PC-3 (cell line): Measurements from ENCODE around the gene DOCK1. TPM values are rescaled to one million over a fixed set of nuclear protein-coding genes. Genes with fewer than 3 reads are reported as not detected.

ENCODE experiments used
- ATAC-seq: fragments of 200-7000 bp; cut with Tn5 transposase; 2 replicates; pipeline ENCODE4 v1.9.1; 2020; ENCODE audit warnings: mild to moderate bottlenecking, moderate library complexity
- BruUV-seq: library from RNA; stranded (reverse); fragments of 400-500 nt; replicated peaks from 2 replicates; lab custom pipeline; 2021; lab: Mats Ljungman, UMichigan
- CTCF ChIA-PET: fragments of 300-600 bp; sonication (Branson Sonifier 250); formaldehyde crosslinking; loops from one replicate; lab custom pipeline; 2022; ENCODE audit warnings: antibody characterized with exemption; lab: Charles Lee
- POLR2A ChIA-PET: fragments of 300-600 bp; sonication (Branson Sonifier 250); formaldehyde crosslinking; loops from one replicate; lab custom pipeline; 2022; ENCODE audit warnings: antibody characterized with exemption; ENCODE audit not compliant: unreplicated experiment; lab: Charles Lee
- DNase-seq: peaks from one replicate; pipeline ENCODE4 v3.0.0-alpha.2; 2015
- H2AFZ ChIP-seq: fragments of 300-600 bp; sonication (generic); 2 replicates; pipeline ENCODE4 v1.6.0; 2016; ENCODE audit warnings: antibody characterized with exemption, low read length
- H3F3A ChIP-seq: fragments of 300-600 bp; sonication (generic); one replicate; pipeline ENCODE4 v1.6.0; 2017; ENCODE audit warnings: antibody characterized with exemption, low read length, control low read depth, mild to moderate bottlenecking; ENCODE audit not compliant: unreplicated experiment
- H3K27ac ChIP-seq: fragments of 300-600 bp; sonication (generic); 2 replicates; pipeline ENCODE4 v1.5.1; 2016; ENCODE audit warnings: mild to moderate bottlenecking, low read length
- H3K27me3 ChIP-seq: fragments of 300-600 bp; sonication (generic); 2 replicates; pipeline ENCODE4 v1.6.1; 2016; ENCODE audit warnings: low read length, mixed read lengths
- H3K36me3 ChIP-seq: fragments of 300-600 bp; sonication (generic); 2 replicates; pipeline ENCODE4 v1.6.1; 2016; ENCODE audit warnings: low read depth, mixed run types, low read length, mixed read lengths
- H3K4me1 ChIP-seq: fragments of 300-600 bp; sonication (generic); 2 replicates; pipeline ENCODE4 v1.5.1; 2016; ENCODE audit warnings: low read length; ENCODE audit not compliant: insufficient read depth
- H3K4me2 ChIP-seq: fragments of 300-600 bp; sonication (generic); 2 replicates; pipeline ENCODE4 v1.6.0; 2016; ENCODE audit warnings: low read length
- H3K4me3 ChIP-seq: fragments of 300-600 bp; sonication (generic); 2 replicates; pipeline ENCODE4 v1.5.1; 2016; ENCODE audit warnings: mild to moderate bottlenecking, low read length, mixed read lengths
- H3K79me2 ChIP-seq: fragments of 300-600 bp; sonication (generic); 2 replicates; pipeline ENCODE4 v1.6.1; 2017; ENCODE audit warnings: low read length, mixed read lengths
- H3K9ac ChIP-seq: fragments of 300-600 bp; sonication (generic); 2 replicates; pipeline ENCODE4 v1.6.0; 2016; ENCODE audit warnings: mild to moderate bottlenecking, low read length
- H3K9me2 ChIP-seq: fragments of 300-600 bp; sonication (generic); replicated peaks from 2 replicates; pipeline ENCODE4 v1.6.1; 2016; ENCODE audit warnings: mixed run types, low read length, mixed read lengths
- H3K9me3 ChIP-seq: fragments of 300-600 bp; sonication (generic); 2 replicates; pipeline ENCODE4 v1.6.1; 2016; ENCODE audit warnings: low read length, mixed read lengths
- H4K20me1 ChIP-seq: fragments of 300-600 bp; sonication (generic); 2 replicates; pipeline ENCODE4 v1.6.1; 2016; ENCODE audit warnings: low read length, mixed read lengths
- CTCF ChIP-seq: fragments of 300-600 bp; sonication (generic); conservative IDR thresholded peaks from 2 replicates; pipeline ENCODE4 v1.5.1; 2017; ENCODE audit warnings: antibody characterized with exemption, low read depth, mild to moderate bottlenecking, low read length
- EZH2 ChIP-seq: fragments of 300-600 bp; sonication (generic); IDR thresholded peaks from one replicate; pipeline ENCODE4 v1.6.1; 2017; ENCODE audit warnings: antibody characterized with exemption, mild to moderate bottlenecking, low read length; ENCODE audit not compliant: unreplicated experiment
- EZH2phosphoT487 ChIP-seq: fragments of 300-600 bp; sonication (generic); IDR thresholded peaks from 2 replicates; pipeline ENCODE4 v1.6.1; 2018; ENCODE audit warnings: mild to moderate bottlenecking, antibody characterized with exemption, low read length, borderline replicate concordance
- intact Hi-C: fragments of 100-400 bp; cut with micrococcal nuclease; formaldehyde crosslinking; loops from 2 replicates; pipeline ENCODE4 v1.9.0; 2023
- total RNA-seq: library from RNA; depleted of rRNA; stranded (reverse); fragments of >200 nt; gene quantifications from 2 replicates; pipeline ENCODE4 v1.2.3, GENCODE V29; 2014

Gene DOCK1
- total RNA-seq, 1 experiment from 2014 or later = 34.3 TPM

- H3K9me2 ChIP-seq = no peaks in the 10 kb centered on the region
- H3K27ac ChIP-seq = no peak overlapping the region
- H3K36me3 ChIP-seq = no peaks in the 10 kb centered on the region
- no peaks in the 10 kb centered on the region for H3K9me3 ChIP-seq
- H3K4me1 ChIP-seq = no peaks in the 10 kb centered on the region
- DNase-seq (no peak), ATAC-seq (no peak)
- no peaks in the 10 kb centered on the region for H3K27me3 ChIP-seq
- no peaks in the 10 kb centered on the region for H3F3A ChIP-seq
- H3K79me2 ChIP-seq = no peaks in the 10 kb centered on the region
- TF ChIP-seq EZH2 = no peak
- TF ChIP-seq CTCF = no peak
- no peak for TF ChIP-seq EZH2phosphoT487
- no peak overlapping the region for H2AFZ ChIP-seq
- POLR2A ChIA-PET = no interaction called here
- no peak overlapping the region for H3K4me2 ChIP-seq
- intact Hi-C loops = no loop called here
- BruUV-seq = no TSS peak
- no peak overlapping the region for H3K9ac ChIP-seq
- CTCF ChIA-PET = no interaction called here
- H4K20me1 ChIP-seq = no peaks in the 10 kb centered on the region
- H3K4me3 ChIP-seq = no peak overlapping the region
These were observed 352.2 kb downstream of the DOCK1 start for GRCh38 chr10:127257395-127257794.

GRCh38 chr10:127259347-127259746 lies 354.1 kb downstream of the DOCK1 start:
- DNase-seq = no peak
- H3K27ac ChIP-seq = no peak overlapping the region
- no peak overlapping the region for H2AFZ ChIP-seq
- H4K20me1 ChIP-seq = no peaks in the 10 kb centered on the region
- H3F3A ChIP-seq = no peaks in the 10 kb centered on the region
- ChIA-PET CTCF (no interaction called here), POLR2A (no interaction called here)
- no peak overlapping the region for H3K9ac ChIP-seq
- H3K9me2 ChIP-seq = no peaks in the 10 kb centered on the region
- H3K4me2 ChIP-seq = no peak overlapping the region
- H3K27me3 ChIP-seq = no peaks in the 10 kb centered on the region
- H3K9me3 ChIP-seq = no peaks in the 10 kb centered on the region
- H3K79me2 ChIP-seq = no peaks in the 10 kb centered on the region
- no peak overlapping the region for H3K4me3 ChIP-seq
- H3K36me3 ChIP-seq = no peaks in the 10 kb centered on the region
- no TSS peak for BruUV-seq
- intact Hi-C loops = no loop called here
- TF ChIP-seq EZH2 = no peak
- no peak for TF ChIP-seq EZH2phosphoT487
- no peak for TF ChIP-seq CTCF
- no peak for ATAC-seq
- H3K4me1 ChIP-seq = no peaks in the 10 kb centered on the region

- no peaks in the 10 kb centered on the region for H3K9me3 ChIP-seq
These were observed 357.4 kb downstream of the DOCK1 start for GRCh38 chr10:127262606-127263005.

More at GRCh38 chr10:127262606-127263005, 357.4 kb downstream of the DOCK1 start:
- BruUV-seq = no TSS peak
- POLR2A ChIA-PET = no interaction called here
- no peaks in the 10 kb centered on the region for H3K4me1 ChIP-seq
- H3K36me3 ChIP-seq = no peaks in the 10 kb centered on the region
- H3K9ac ChIP-seq = no peak overlapping the region
- no peak overlapping the region for H3K4me2 ChIP-seq
- TF ChIP-seq EZH2 (no peak), EZH2phosphoT487 (no peak), CTCF (no peak)
- ATAC-seq = no peak
- H3K79me2 ChIP-seq = no peaks in the 10 kb centered on the region
- DNase-seq = no peak
- H2AFZ ChIP-seq = no peak overlapping the region
- H3K27ac ChIP-seq = no peak overlapping the region
- H3K27me3 ChIP-seq = no peaks in the 10 kb centered on the region
- no peak overlapping the region for H3K4me3 ChIP-seq
- no peaks in the 10 kb centered on the region for H4K20me1 ChIP-seq
- H3K9me2 ChIP-seq = no peaks in the 10 kb centered on the region
- H3F3A ChIP-seq = no peaks in the 10 kb centered on the region
- CTCF ChIA-PET = no interaction called here
- intact Hi-C loops = no loop called here
